IMR-90 (cell line): ENCODE data around the gene TIGD2. TPM values are rescaled to one million over a fixed set of nuclear protein-coding genes. Genes with fewer than 3 reads are reported as not detected.

ENCODE experiments used
- ATAC-seq: fragments of 200-7000 bp; cut with Tn5 transposase; 2 replicates; pipeline ENCODE4 v1.9.1; 2020; ENCODE audit warnings: low read depth, mild to moderate bottlenecking, moderate library complexity
- BruUV-seq: library from RNA; stranded (reverse); fragments of 400-500 nt; replicated peaks from 2 replicates; lab custom pipeline; 2021; lab: Mats Ljungman, UMichigan
- CTCF ChIA-PET: fragments of 300-600 bp; formaldehyde crosslinking; extraction: SDS; loops from one replicate; lab custom pipeline; 2021; ENCODE audit warnings: antibody characterized with exemption; lab: Yijun Ruan, JAX
- POLR2A ChIA-PET: fragments of 300-600 bp; sonication (Branson Sonifier 250); formaldehyde crosslinking; loops from one replicate; lab custom pipeline; 2022; ENCODE audit warnings: antibody characterized with exemption; ENCODE audit not compliant: unreplicated experiment; lab: Charles Lee
- DNase-seq: peaks from one replicate; pipeline ENCODE4 v3.0.0; 2013
- H2AFZ ChIP-seq: replicated peaks from 2 replicates; pipeline ENCODE3; 2013; ENCODE audit warnings: low read length, mild to moderate bottlenecking; ENCODE audit not compliant: poor library complexity
- H2AK5ac ChIP-seq: 2 replicates; pipeline ENCODE4 v1.6.1; 2013; ENCODE audit warnings: low read depth, low read length, inconsistent platforms
- H2AK9ac ChIP-seq: replicated peaks from 2 replicates; pipeline ENCODE3; 2013; ENCODE audit warnings: mild to moderate bottlenecking, low read depth, low read length, moderate library complexity; ENCODE audit not compliant: poor library complexity
- H2BK120ac ChIP-seq: 2 replicates; pipeline ENCODE4 v1.6.1; 2013; ENCODE audit warnings: low read depth, low read length, inconsistent platforms
- H2BK15ac ChIP-seq: 3 replicates; pipeline ENCODE4 v1.6.1; 2013; ENCODE audit warnings: low read depth, low read length, inconsistent platforms
- H2BK20ac ChIP-seq: 2 replicates; pipeline ENCODE4 v1.6.1; 2013; ENCODE audit warnings: low read depth, mild to moderate bottlenecking, inconsistent platforms, low read length, moderate library complexity
- H2BK5ac ChIP-seq: 2 replicates; pipeline ENCODE4 v1.6.1; 2013; ENCODE audit warnings: mild to moderate bottlenecking, low read depth, low read length, inconsistent platforms; ENCODE audit not compliant: poor library complexity, severe bottlenecking
- H3K14ac ChIP-seq: replicated peaks from 2 replicates; pipeline ENCODE4 v1.6.1; 2013; ENCODE audit warnings: low read depth, low read length, inconsistent platforms
- H3K18ac ChIP-seq: 2 replicates; pipeline ENCODE4 v1.6.1; 2013; ENCODE audit warnings: low read depth, low read length, control low read depth
- H3K23ac ChIP-seq: 2 replicates; pipeline ENCODE4 v1.6.1; 2013; ENCODE audit warnings: low read depth, low read length, inconsistent platforms
- H3K27ac ChIP-seq: 2 replicates; pipeline ENCODE4 v1.5.1; 2013; ENCODE audit warnings: mild to moderate bottlenecking, control low read depth, low read length; ENCODE audit not compliant: insufficient read depth
- H3K27me3 ChIP-seq: 2 replicates; pipeline ENCODE4 v1.6.1; 2013; ENCODE audit warnings: low read length; ENCODE audit not compliant: control insufficient read depth, insufficient read depth
- H3K36me3 ChIP-seq: 2 replicates; pipeline ENCODE4 v1.6.1; 2013; ENCODE audit warnings: low read length, mixed read lengths; ENCODE audit not compliant: control insufficient read depth, insufficient read depth
- H3K4ac ChIP-seq: 2 replicates; pipeline ENCODE4 v1.6.1; 2013; ENCODE audit warnings: low read depth, low read length, inconsistent platforms
- H3K4me1 ChIP-seq: 2 replicates; pipeline ENCODE4 v1.6.1; 2013; ENCODE audit warnings: low read length, mixed read lengths; ENCODE audit not compliant: control insufficient read depth, insufficient read depth
- H3K4me2 ChIP-seq: 2 replicates; pipeline ENCODE4 v1.6.1; 2013; ENCODE audit warnings: low read depth, mild to moderate bottlenecking, control low read depth, low read length, moderate library complexity
- H3K4me3 ChIP-seq: 2 replicates; pipeline ENCODE4 v1.5.1; 2013; ENCODE audit warnings: low read depth, mild to moderate bottlenecking, control low read depth, low read length, moderate library complexity; ENCODE audit not compliant: insufficient read depth
- H3K56ac ChIP-seq: 2 replicates; pipeline ENCODE4 v1.6.1; 2013; ENCODE audit warnings: low read length, inconsistent platforms; ENCODE audit not compliant: insufficient read depth; ENCODE audit errors: extremely low read depth
- H3K79me1 ChIP-seq, 2 experiments: 2 replicates each; pipeline ENCODE4 v1.6.1; 2013; ENCODE audit warnings: low read length in 2 of 2, inconsistent platforms in 1 of 2, low read depth in 1 of 2
- H3K9ac ChIP-seq: 2 replicates; pipeline ENCODE4 v1.6.1; 2013; ENCODE audit warnings: low read depth, low read length, control low read depth
- H3K9me1 ChIP-seq: 2 replicates; pipeline ENCODE4 v1.6.1; 2013; ENCODE audit warnings: low read length, inconsistent platforms; ENCODE audit not compliant: insufficient read depth
- H3K9me3 ChIP-seq: 2 replicates; pipeline ENCODE4 v1.6.1; 2013; ENCODE audit warnings: low read length; ENCODE audit not compliant: control insufficient read depth, insufficient read depth
- H4K20me1 ChIP-seq: 2 replicates; pipeline ENCODE4 v1.6.1; 2013; ENCODE audit warnings: low read length, inconsistent platforms; ENCODE audit not compliant: insufficient read depth
- H4K5ac ChIP-seq: 2 replicates; pipeline ENCODE4 v1.6.1; 2013; ENCODE audit warnings: mild to moderate bottlenecking, low read depth, low read length, control low read depth
- H4K8ac ChIP-seq, 2 experiments: 2 replicates each; pipeline ENCODE4 v1.6.1; 2013; ENCODE audit warnings: low read depth in 2 of 2, low read length in 2 of 2, control low read depth in 1 of 2, inconsistent platforms in 1 of 2
- H4K91ac ChIP-seq: 2 replicates; pipeline ENCODE4 v1.6.1; 2013; ENCODE audit warnings: low read depth, low read length, inconsistent platforms; ENCODE audit not compliant: insufficient read depth
- CTCF ChIP-seq: conservative IDR thresholded peaks from 2 replicates; pipeline ENCODE4 v1.5.1; 2012; ENCODE audit warnings: mild to moderate bottlenecking, low read depth, low read length, improper control_type of control experiment
- ELK1 ChIP-seq: fragments of 150-350 bp; IDR thresholded peaks from 2 replicates; pipeline ENCODE4 v1.6.1; 2016; ENCODE audit warnings: low read depth, mild to moderate bottlenecking, low read length, moderate library complexity, borderline replicate concordance
- NFE2L2 ChIP-seq: fragments of 150-350 bp; IDR thresholded peaks from 2 replicates; pipeline ENCODE4 v1.6.1; 2016; ENCODE audit warnings: low read depth, mild to moderate bottlenecking, low read length
- RAD21 ChIP-seq: IDR thresholded peaks from 2 replicates; pipeline ENCODE4 v1.6.1; 2012; ENCODE audit warnings: low read length, improper control_type of control experiment
- dilution Hi-C: fragments of 300-500 bp; cut with HindIII; formaldehyde crosslinking; loops from one replicate; pipeline ENCODE4 v1.14.3; 2018; ENCODE audit warnings: low sequenced_read_pairs; ENCODE audit not compliant: unreplicated experiment
- in situ Hi-C: fragments of 300-500 bp; cut with MboI; formaldehyde crosslinking; loops from 3 replicates; pipeline ENCODE4 v1.14.3; 2019; ENCODE audit warnings: low sequenced_read_pairs, inconsistent platforms, mixed read lengths
- intact Hi-C: fragments of 100-400 bp; cut with micrococcal nuclease; formaldehyde crosslinking; loops from 2 replicates; pipeline ENCODE4 v1.10.0; 2022
- polyA plus RNA-seq, 3 experiments: library from polyadenylated mRNA; depleted of rRNA; stranded (reverse); fragments of >200 nt; gene quantifications; 2 replicates each; pipeline ENCODE4 v1.2.3, GENCODE V29; 2012; ENCODE audit warnings: low replicate concordance in 1 of 3
- total RNA-seq: library from RNA; depleted of rRNA; stranded (reverse); fragments of >200 nt; gene quantifications from 2 replicates; pipeline ENCODE4 v1.2.3, GENCODE V29; 2012

Gene TIGD2
- total and polyA plus RNA-seq, 2 of the 4 experiments (the other 2 are of a cell fraction): 5.6 to 12.4 TPM

- Histone ChIP-seq H3K56ac (no peak overlapping the region), H3K14ac (no peak overlapping the region), H3K18ac (no peak overlapping the region), H3K9me1 (no peaks in the 10 kb centered on the region), H2AFZ (no peak overlapping the region), H3K4ac (no peak overlapping the region), H3K27ac (no peak overlapping the region), H3K79me1 (no peaks in the 10 kb centered on the region), H3K27me3 (peaks cover 5% of the 10 kb centered on the region), H2AK9ac (no peak overlapping the region), H3K4me1 (no peaks in the 10 kb centered on the region), H3K4me2 (no peak overlapping the region), H3K9me3 (no peaks in the 10 kb centered on the region), H4K5ac (no peak overlapping the region), H3K23ac (no peak overlapping the region), H3K9ac (no peak overlapping the region), H3K36me3 (no peaks in the 10 kb centered on the region), H4K91ac (no peak overlapping the region), H2BK5ac (no peak overlapping the region), H2BK15ac (no peak overlapping the region), H2AK5ac (no peak overlapping the region), H2BK120ac (no peak overlapping the region), H3K4me3 (no peak overlapping the region), H4K20me1 (no peaks in the 10 kb centered on the region), H4K8ac (no peak overlapping the region), H2BK20ac (no peak overlapping the region)
- in situ Hi-C loops: no loop called here
- ChIA-PET POLR2A (no interaction called here), CTCF (no interaction called here)
- DNase-seq (no peak), ATAC-seq (no peak)
- TF ChIP-seq NFE2L2: no peak
- no peak for TF ChIP-seq ELK1
- no peak for TF ChIP-seq CTCF
- TF ChIP-seq RAD21: no peak
- no TSS peak for BruUV-seq
- dilution Hi-C loops: no loop called here
- intact Hi-C loops: no loop called here
Measured at GRCh38 chr4:89067417-89067816, 43.9 kb upstream of the TIGD2 start.
